ENCODE results near the gene TAMALIN. TPM values are rescaled to one million over a fixed set of nuclear protein-coding genes. Genes with fewer than 3 reads are reported as not detected.

Gene TAMALIN
- polyA plus RNA-seq, 1 experiment = 7.2 TPM

DNA sequence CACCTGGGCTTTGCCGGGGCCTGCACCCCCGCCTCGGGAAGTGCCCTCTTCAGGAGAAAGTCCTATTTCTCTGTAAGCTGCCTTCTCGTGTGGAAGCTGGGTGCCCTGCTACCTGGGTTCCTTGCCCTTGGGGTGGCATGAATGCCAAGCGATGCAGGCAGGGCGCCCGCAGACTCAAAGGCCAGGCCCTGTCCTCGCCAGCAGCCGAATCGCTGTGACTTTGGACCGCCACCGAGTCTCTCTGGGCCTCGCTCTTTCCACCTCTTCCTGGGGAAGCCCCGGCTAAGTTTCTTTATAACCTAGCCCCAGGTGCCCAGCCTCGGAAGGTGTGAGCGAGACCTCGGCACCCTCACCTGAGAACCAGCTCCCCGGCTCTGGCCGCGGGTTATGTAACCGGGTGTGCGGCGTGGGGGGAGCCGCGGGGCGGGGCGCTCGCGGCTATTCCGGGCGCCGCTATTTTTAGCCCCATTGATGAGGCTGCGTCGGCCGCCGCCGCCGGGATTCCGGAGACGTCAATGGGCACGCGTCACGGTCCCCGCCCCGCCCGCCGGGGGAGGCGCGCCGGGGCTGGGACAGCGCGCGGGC is 29.9 kb downstream of the TAMALIN start:
- Histone ChIP-seq H3K9me3 (ENCODE audit: control insufficient read depth, insufficient read depth, low read length) (no peaks in the 10 kb centered on the region; the same call in 1 of the 2 replicates), H3K27ac (ENCODE audit: low read depth, low read length) (no peak overlapping the region), H3K4me3 (ENCODE audit: low read depth, low read length) (peak overlapping the region; percentile 48), H3K27me3 (ENCODE audit: control insufficient read depth, insufficient read depth, low read length) (no peaks in the 10 kb centered on the region)
- no peak for DNase-seq (ENCODE audit: low read depth, low spot score)
- TF ChIP-seq, protein P1, sequence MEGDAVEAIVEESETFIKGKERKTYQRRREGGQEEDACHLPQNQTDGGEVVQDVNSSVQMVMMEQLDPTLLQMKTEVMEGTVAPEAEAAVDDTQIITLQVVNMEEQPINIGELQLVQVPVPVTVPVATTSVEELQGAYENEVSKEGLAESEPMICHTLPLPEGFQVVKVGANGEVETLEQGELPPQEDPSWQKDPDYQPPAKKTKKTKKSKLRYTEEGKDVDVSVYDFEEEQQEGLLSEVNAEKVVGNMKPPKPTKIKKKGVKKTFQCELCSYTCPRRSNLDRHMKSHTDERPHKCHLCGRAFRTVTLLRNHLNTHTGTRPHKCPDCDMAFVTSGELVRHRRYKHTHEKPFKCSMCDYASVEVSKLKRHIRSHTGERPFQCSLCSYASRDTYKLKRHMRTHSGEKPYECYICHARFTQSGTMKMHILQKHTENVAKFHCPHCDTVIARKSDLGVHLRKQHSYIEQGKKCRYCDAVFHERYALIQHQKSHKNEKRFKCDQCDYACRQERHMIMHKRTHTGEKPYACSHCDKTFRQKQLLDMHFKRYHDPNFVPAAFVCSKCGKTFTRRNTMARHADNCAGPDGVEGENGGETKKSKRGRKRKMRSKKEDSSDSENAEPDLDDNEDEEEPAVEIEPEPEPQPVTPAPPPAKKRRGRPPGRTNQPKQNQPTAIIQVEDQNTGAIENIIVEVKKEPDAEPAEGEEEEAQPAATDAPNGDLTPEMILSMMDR (IDR thresholded peaks at IDR 0.05; ENCODE audit: low read depth, low read length) = no peak
- ChIA-PET CTCF (interaction anchor here (3.6 kb wide), 1 partner anchor 11 kb away, joined by 26 read pairs; no protein-coding TSS in a partner anchor), POLR2A (interaction anchor here (2.3 kb wide), 1 partner anchor 15 kb away, joined by 9 read pairs; the partner anchor contains the start of gene NR4A1)

DNA sequence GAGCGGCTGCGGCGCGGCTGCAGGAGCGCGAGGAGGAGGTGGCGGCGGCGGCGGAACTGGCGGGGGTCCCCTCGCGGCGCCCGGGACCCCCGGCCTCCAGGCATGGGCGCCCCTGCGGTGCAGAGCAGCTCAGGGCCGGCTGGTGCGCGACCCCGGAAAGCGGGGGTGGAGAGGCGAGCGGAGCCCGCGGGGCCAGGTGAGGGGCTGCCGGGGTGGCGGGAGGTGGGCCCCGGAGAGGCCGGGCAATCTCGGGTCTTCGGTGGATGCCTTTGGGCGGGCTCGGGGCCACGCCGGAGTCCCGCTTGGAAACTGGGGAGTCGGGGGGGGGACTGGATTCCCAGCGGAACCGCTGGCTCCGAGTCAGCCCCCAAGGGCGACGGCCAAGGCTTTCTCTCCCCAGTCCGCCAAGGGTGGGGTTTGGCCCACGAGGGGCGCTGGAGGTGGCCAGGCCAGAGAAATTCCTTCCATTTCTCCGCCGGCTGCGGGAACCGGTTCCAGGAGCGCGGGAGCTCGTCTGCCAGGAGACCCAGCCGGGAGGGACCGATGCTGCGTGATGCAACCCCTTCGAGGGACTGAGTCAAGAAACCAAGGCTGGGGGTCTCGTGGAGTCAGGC is 30.6 kb downstream of the TAMALIN start:
- POLR2A ChIA-PET = interaction anchor here (0.7 to 2.3 kb wide), 2 partner anchors 14 to 32 kb away, joined by 3 to 9 read pairs; partner anchors contain the start of genes ATG101 and NR4A1
- no peaks in the 10 kb centered on the region for H3K27me3 ChIP-seq (ENCODE audit: control insufficient read depth, insufficient read depth, low read length)
- no peaks in the 10 kb centered on the region; the same call in 1 of the 2 replicates for H3K9me3 ChIP-seq (ENCODE audit: control insufficient read depth, insufficient read depth, low read length)
- CTCF ChIA-PET = interaction anchor here (0.7 to 3.6 kb wide), 2 partner anchors 11 to 47 kb away, joined by 5 to 26 read pairs; no protein-coding TSS in a partner anchor
- peak overlapping the region; percentile 64 for H3K4me3 ChIP-seq (ENCODE audit: low read depth, low read length)
- DNase-seq (ENCODE audit: low read depth, low spot score) = no peak
- TF ChIP-seq, protein P1 (IDR thresholded peaks at IDR 0.05; ENCODE audit: low read depth, low read length) = peak; percentile 28; the same call in 1 of the 2 replicates
- peak overlapping the region; percentile 21 for H3K27ac ChIP-seq (ENCODE audit: low read depth, low read length)

DNA sequence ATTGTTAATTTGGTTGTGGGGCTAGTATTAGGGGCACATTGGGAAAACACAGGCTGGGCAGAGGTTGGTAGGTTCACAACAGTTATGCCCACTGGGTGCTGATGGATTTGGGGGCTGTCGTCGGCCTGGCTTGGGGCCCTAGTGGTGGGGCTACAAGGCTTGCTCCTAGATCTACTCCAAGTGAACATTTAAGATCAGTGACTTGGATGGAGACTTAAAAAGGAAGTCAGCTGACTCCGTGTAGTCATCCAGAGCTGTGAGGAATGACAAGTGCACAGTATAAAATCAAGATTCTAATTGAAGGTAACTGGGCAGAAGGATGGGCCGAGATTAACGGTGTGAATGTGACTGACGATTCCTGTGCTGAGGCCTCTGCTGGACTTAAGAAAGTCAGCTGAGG is 31.7 kb downstream of the TAMALIN start:
- TF ChIP-seq, protein P1 (IDR thresholded peaks at IDR 0.05; ENCODE audit: low read depth, low read length) = no peak
- no peak for DNase-seq (ENCODE audit: low read depth, low spot score)
- Histone ChIP-seq H3K27me3 (ENCODE audit: control insufficient read depth, insufficient read depth, low read length) (no peaks in the 10 kb centered on the region), H3K9me3 (ENCODE audit: control insufficient read depth, insufficient read depth, low read length) (no peaks in the 10 kb centered on the region; the same call in 1 of the 2 replicates), H3K27ac (ENCODE audit: low read depth, low read length) (no peak overlapping the region), H3K4me3 (ENCODE audit: low read depth, low read length) (no peak overlapping the region)
- CTCF ChIA-PET = interaction anchor here (0.6 to 3.6 kb wide), 4 partner anchors 12 to 49 kb away, joined by 3 to 26 read pairs (median 8); partner anchors contain the start of gene NR4A1
- POLR2A ChIA-PET = interaction anchor here (0.9 kb wide), 1 partner anchor 12 kb away, joined by 5 read pairs; the partner anchor contains the start of gene NR4A1

DNA sequence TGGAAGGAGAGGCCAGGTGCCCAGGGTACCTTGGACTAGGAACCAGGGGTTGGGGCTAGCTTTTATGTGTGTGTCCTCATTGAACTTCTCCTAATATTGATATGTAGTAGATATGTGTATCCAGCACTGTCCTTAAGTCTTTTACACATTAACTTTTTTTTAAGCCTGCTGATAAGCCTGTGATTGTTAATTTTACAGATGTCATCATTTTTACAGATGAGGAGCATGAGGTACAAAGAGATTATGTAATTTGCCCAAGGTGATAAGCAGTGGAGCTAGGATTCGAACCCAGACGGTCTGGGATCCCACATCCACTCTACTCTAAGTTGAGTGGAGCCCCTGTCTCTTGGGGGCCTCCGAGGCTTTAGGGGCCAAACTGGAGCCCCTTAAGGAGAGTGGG is 34.3 kb downstream of the TAMALIN start:
- CTCF ChIA-PET = interaction anchor here (0.6 to 1.4 kb wide), 3 partner anchors 16 to 29 kb away, joined by 3 to 4 read pairs (median 3); partner anchors contain the start of gene ATG101
- no peaks in the 10 kb centered on the region for H3K27me3 ChIP-seq (ENCODE audit: control insufficient read depth, insufficient read depth, low read length)

More for the DNA sequence above, 34.3 kb downstream of the TAMALIN start:
- TF ChIP-seq, protein P1 (IDR thresholded peaks at IDR 0.05; ENCODE audit: low read depth, low read length) = no peak
- DNase-seq (ENCODE audit: low read depth, low spot score) = no peak
- Histone ChIP-seq H3K9me3 (ENCODE audit: control insufficient read depth, insufficient read depth, low read length) (no peaks in the 10 kb centered on the region; the same call in 1 of the 2 replicates), H3K27ac (ENCODE audit: low read depth, low read length) (no peak overlapping the region), H3K4me3 (ENCODE audit: low read depth, low read length) (no peak overlapping the region)
- POLR2A ChIA-PET = no interaction called here

Measured in AG04450 (cell line).